SJSA1 (cell line): ENCODE measurements around the gene BRIX1. TPM values are rescaled to one million over a fixed set of nuclear protein-coding genes. Genes with fewer than 3 reads are reported as not detected.
"Not testable (repeated sequence)": the region's sequence is repeated elsewhere in the genome, so short reads cannot be mapped to it uniquely, and the experiment has no call there.

Source experiments
- DNase-seq, 2 experiments: peaks; one replicate each; pipeline ENCODE4 v3.0.0-alpha.2; 2015 to 2020; ENCODE audit warnings: low spot score in 2 of 2, low read depth in 1 of 2
- H3K27ac ChIP-seq: fragments of 250-450 bp; sonication (Bioruptor Pico); 2 replicates; pipeline ENCODE4 v1.5.1; 2020; ENCODE audit warnings: mild to moderate bottlenecking, moderate library complexity
- H3K27me3 ChIP-seq: fragments of 250-450 bp; sonication (Bioruptor Pico); replicated peaks from 2 replicates; pipeline ENCODE4 v1.5.1; 2020; ENCODE audit warnings: mild to moderate bottlenecking, moderate library complexity
- H3K36me3 ChIP-seq: fragments of 250-450 bp; sonication (Bioruptor Pico); 2 replicates; pipeline ENCODE4 v1.5.1; 2020; ENCODE audit warnings: mild to moderate bottlenecking
- H3K4me1 ChIP-seq: fragments of 250-450 bp; sonication (Bioruptor Pico); replicated peaks from 2 replicates; pipeline ENCODE4 v1.6.1; 2021; ENCODE audit warnings: mild to moderate bottlenecking
- H3K4me3 ChIP-seq: fragments of 250-450 bp; sonication (Bioruptor Pico); 2 replicates; pipeline ENCODE4 v1.5.1; 2020; ENCODE audit warnings: mild to moderate bottlenecking
- H3K9me3 ChIP-seq: fragments of 250-450 bp; sonication (Bioruptor Pico); replicated peaks from 2 replicates; pipeline ENCODE4 v1.5.1; 2020; ENCODE audit warnings: mild to moderate bottlenecking
- total RNA-seq: library from RNA; depleted of rRNA; stranded (reverse); fragments of >200 nt; shearing (Covaris generic); gene quantifications from 2 replicates; pipeline ENCODE4 v1.2.3, GENCODE V29; 2014; rRNA removed

BRIX1 gene
- total RNA-seq, 1 experiment from 2014 or later = 81.5 TPM

DNA sequence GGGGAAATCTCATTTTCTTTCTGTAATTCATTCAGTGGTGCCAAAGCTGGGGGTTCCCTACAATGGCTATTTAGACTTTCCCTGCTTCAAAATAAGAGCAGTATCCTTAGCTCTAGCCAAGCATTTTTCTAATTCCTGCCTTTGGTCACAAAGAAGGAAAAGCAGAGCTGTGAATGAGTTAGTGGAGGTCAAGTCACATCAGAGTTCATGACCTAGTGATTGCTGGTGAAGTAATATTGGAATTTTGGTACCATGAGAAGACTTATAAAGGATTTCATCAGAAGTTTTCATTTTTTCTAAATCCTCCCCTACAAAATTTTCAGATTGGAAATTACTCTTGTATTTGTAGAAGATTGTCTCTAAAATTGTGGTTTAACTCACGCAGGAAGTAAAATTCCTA lies 41.8 kb downstream of the BRIX1 start:
- H3K36me3 ChIP-seq = peaks cover 29% of the 10 kb centered on the region
- no peaks in the 10 kb centered on the region for H3K9me3 ChIP-seq
- DNase-seq = no peak
- H3K4me1 ChIP-seq = no peaks in the 10 kb centered on the region
- H3K4me3 ChIP-seq = no peak overlapping the region
- no peak overlapping the region for H3K27ac ChIP-seq
- no peaks in the 10 kb centered on the region for H3K27me3 ChIP-seq

DNA sequence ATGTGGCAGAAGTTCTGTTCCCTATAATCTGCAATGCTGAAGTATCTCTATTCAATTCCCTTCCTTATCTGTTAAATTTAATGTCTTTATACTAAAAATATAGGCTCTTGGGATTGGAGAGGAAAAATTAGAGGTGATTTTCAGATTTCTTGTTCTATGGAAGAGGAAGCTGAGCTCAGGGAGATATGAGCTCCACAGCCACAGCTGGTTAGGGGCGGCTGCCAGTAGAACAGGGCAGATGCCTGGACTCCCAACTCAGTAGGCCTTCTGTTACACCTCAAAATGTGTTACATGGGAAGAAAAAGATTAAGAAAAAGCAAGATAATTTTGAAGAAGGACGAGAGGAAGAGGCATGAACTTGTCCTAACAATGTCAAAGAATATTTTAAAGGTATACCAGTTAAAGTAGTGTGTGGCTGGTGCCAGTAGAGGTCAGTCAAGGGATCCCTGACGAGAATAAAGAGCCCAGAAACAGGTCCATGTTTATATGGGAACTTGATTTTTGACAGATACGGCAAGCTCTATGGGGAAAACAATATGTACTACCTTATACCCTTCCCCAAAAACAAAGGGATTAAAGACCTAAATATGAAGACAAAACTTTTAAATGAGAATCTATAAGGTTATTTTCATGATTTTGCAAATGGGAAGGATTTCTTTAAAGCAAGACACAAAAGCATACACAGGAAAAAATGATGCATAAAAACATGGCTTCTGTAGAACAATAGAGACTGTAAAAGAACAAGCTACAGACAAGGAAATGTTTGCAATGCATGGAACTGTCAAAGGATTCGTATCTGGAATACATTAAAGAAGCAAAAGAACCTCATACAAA lies 42.6 kb downstream of the BRIX1 start:
- Histone ChIP-seq H3K9me3 (no peaks in the 10 kb centered on the region), H3K36me3 (peaks cover 23% of the 10 kb centered on the region), H3K27me3 (no peaks in the 10 kb centered on the region), H3K4me1 (no peaks in the 10 kb centered on the region), H3K27ac (no peak overlapping the region), H3K4me3 (no peak overlapping the region)
- DNase-seq = peak in 1 of 2 experiments; percentile 3

DNA sequence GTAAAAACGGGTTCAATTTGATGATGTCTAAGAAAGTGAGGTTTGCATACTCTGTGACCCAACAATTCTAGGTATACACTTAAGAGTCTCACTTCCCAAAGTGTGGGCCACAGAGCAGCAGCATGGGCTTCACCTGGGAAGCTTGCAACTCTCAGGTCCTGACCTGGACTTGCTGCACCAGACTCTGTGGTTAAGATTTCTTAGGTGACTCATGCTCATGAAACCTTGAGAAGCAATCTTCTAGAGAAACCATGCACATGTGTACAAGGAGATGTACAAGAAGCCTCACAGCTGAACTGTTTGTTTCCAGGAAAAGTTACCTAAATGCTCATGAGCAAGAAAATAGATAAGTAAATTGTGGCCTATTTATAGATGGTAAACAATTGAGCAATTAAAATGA lies 43.8 kb downstream of the BRIX1 start:
- H3K36me3 ChIP-seq = peaks cover 15% of the 10 kb centered on the region
- H3K27me3 ChIP-seq = no peaks in the 10 kb centered on the region
- H3K4me1 ChIP-seq = no peaks in the 10 kb centered on the region
- H3K9me3 ChIP-seq = no peaks in the 10 kb centered on the region
- H3K4me3 ChIP-seq = no peak overlapping the region
- no peak for DNase-seq
- no peak overlapping the region for H3K27ac ChIP-seq

DNA sequence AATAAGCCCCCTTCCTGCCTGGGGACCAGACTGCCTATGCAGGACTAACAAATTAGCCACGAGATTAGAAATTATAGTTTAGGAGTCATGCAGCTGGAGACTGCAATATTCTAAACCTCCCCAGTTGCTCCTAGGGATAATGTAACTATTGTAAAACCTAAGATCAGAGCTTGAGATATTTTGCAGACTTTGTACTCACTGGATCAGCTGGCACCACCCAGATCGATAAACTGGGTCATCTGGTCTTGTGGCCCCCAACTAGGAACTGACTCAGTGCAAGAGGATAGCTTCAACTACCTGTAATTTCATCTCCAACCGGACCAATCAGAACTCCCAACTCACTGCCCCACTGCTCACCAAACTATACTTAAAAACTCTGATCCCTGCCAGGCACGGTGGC lies 52.0 kb downstream of the BRIX1 start:
- Histone ChIP-seq H3K4me3 (no peak overlapping the region), H3K36me3 (no peaks in the 10 kb centered on the region), H3K9me3 (no peaks in the 10 kb centered on the region; the same call in 1 of the 2 replicates), H3K4me1 (no peaks in the 10 kb centered on the region), H3K27ac (no peak overlapping the region), H3K27me3 (no peaks in the 10 kb centered on the region)
- no peak for DNase-seq

DNA sequence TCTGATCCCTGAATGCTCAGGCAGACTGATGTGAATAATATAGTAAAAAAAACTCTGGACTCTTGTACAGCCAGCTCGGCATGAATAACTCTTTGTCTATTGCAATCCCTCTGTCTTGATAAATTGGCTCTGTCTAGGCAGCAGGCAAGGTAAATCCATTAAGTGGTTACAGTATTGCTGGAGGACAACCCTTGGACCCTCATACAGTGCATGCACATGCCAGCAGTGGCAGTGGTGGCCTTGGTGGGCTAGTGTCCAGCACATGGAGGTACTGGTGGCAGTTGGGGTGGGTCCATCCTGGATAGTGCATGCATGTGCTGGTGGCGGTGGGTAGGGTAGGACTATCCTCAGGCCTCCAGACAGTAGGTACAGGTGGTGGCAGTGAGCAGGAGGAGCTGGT lies 52.7 kb downstream of the BRIX1 start:
- H3K36me3 ChIP-seq = no peaks in the 10 kb centered on the region
- no peak for DNase-seq
- no peaks in the 10 kb centered on the region for H3K4me1 ChIP-seq
- no peaks in the 10 kb centered on the region for H3K27me3 ChIP-seq
- H3K9me3 ChIP-seq = no peaks in the 10 kb centered on the region; the same call in 1 of the 2 replicates
- no peak overlapping the region for H3K4me3 ChIP-seq
- H3K27ac ChIP-seq = no peak overlapping the region

DNA sequence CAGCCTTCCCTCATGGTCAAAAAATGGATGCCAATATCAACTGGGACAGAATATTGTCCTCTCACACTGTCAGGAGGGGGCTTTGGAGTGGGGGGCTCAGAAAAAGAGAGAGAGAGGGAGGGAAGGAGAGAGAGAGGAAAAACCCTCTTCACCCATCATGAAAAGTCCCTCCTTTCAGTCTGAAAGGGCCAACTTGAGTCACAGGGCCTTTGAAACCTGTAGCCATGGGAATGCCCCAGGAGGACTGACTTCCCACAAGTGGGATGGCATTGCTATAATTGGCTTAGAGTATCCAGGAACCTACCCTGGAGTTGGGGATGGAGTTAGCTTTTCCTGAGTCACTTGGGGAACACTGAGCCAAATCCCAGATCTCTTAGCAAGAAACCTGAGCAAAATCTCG lies 55.0 kb downstream of the BRIX1 start:
- no peak for DNase-seq
- no peaks in the 10 kb centered on the region; the same call in 1 of the 2 replicates for H3K27me3 ChIP-seq
- H3K36me3 ChIP-seq = no peaks in the 10 kb centered on the region
- no peak overlapping the region for H3K4me3 ChIP-seq
- no peaks in the 10 kb centered on the region for H3K4me1 ChIP-seq
- H3K9me3 ChIP-seq = no peaks in the 10 kb centered on the region; the same call in 1 of the 2 replicates
- H3K27ac ChIP-seq = no peak overlapping the region

DNA sequence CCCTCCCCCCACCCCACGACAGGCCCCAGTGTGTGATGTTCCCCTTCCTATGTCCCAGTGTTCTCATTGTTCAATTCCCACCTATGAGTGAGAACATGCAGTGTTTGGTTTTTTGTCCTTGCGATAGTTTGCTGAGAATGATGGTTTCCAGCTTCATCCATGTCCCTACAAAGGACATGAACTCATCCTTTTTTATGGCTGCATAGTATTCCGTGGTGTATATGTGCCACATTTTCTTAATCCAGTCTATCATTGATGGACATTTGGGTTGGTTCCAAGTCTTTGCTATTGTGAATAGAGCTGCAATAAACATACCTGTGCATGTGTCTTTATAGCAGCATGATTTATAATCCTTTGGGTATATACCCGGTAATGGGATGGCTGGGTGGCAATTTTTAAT lies 56.1 kb downstream of the BRIX1 start:
- not testable (repeated sequence) for H3K27me3 ChIP-seq, H3K4me1 ChIP-seq, H3K9me3 ChIP-seq, H3K4me3 ChIP-seq, H3K27ac ChIP-seq, H3K36me3 ChIP-seq, DNase-seq

Other genes starting within 250 kb of the BRIX1 start
- gene TTC23L, start 76.5 kb upstream of the BRIX1 start, total RNA-seq = not detected in 2 replicates
- 57.6 and 58.6 TPM in 2 replicates for gene RAD1, start 207 bp upstream of the BRIX1 start, total RNA-seq
- gene DNAJC21, start 13.8 kb downstream of the BRIX1 start, total RNA-seq = 48.2 and 53.3 TPM in 2 replicates
- gene AGXT2, start 132.2 kb downstream of the BRIX1 start, total RNA-seq = not detected in 2 replicates